Measurements from ENCODE around the gene FBXO36.

DNA sequence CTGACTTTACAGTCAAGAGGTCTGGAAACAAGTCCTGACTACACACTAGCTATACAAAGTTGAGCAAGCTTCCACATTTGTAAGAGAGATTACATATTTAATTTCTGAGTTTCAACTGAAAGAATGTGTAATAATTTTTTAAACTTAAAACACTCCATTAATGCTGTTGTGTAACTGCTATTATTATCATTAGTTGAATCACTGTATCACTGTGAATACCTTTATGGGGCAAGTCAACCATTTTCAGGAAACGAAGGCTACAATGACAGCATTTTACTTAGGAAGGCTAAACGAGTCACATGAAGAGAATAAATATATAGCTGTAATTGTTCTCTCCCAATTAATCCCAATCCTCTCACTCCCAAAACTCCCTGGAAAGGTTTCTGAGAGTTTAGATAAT, 46.8 kb upstream of the FBXO36 start:
- TF ChIP-seq, protein P1, sequence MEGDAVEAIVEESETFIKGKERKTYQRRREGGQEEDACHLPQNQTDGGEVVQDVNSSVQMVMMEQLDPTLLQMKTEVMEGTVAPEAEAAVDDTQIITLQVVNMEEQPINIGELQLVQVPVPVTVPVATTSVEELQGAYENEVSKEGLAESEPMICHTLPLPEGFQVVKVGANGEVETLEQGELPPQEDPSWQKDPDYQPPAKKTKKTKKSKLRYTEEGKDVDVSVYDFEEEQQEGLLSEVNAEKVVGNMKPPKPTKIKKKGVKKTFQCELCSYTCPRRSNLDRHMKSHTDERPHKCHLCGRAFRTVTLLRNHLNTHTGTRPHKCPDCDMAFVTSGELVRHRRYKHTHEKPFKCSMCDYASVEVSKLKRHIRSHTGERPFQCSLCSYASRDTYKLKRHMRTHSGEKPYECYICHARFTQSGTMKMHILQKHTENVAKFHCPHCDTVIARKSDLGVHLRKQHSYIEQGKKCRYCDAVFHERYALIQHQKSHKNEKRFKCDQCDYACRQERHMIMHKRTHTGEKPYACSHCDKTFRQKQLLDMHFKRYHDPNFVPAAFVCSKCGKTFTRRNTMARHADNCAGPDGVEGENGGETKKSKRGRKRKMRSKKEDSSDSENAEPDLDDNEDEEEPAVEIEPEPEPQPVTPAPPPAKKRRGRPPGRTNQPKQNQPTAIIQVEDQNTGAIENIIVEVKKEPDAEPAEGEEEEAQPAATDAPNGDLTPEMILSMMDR (IDR thresholded peaks at IDR 0.05 in 8 of 11, conservative IDR thresholded peaks at IDR 0.05 in 3 of 11), result no peak
- TF ChIP-seq POLR2A (IDR thresholded peaks at IDR 0.05), result no peak

All from spleen (tissue), 7 donors.